Measurements from ENCODE around the gene IQGAP1. TPM values are rescaled to one million over a fixed set of nuclear protein-coding genes. Genes with fewer than 3 reads are reported as not detected.
"Not testable (repeated sequence)": the region's sequence is repeated elsewhere in the genome, so short reads cannot be mapped to it uniquely, and the experiment has no call there.

Gene IQGAP1
- total RNA-seq, 1 experiment from 2014 or later, result 235 TPM

DNA sequence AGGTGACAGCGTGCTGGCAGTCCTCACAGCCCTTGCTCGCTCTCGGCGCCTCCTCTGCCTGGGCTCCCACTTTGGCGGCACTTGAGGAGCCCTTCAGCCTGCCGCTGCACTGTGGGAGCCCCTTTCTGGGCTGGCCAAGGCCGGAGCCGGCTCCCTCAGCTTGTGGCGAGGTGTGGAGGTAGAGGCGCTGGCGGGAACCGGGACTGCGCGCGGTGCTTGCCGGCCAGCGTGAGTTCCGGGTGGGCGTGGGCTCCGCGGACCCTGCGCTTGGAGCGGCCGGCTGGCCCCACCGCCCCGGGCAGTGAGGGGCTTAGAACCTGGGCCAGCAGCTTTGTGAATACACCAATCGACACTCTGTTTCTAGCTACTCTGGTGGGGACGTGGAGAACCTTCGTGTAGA is 122.7 kb downstream of the IQGAP1 start:
- not testable (repeated sequence) for H3K4me3 ChIP-seq; H3K27ac ChIP-seq; H3K9me3 ChIP-seq (replicated peaks); H3K36me3 ChIP-seq; DNase-seq (ENCODE audit: low read depth in 1 of 2, low spot score in 2 of 2); H3K4me1 ChIP-seq (replicated peaks); H3K27me3 ChIP-seq (replicated peaks)

DNA sequence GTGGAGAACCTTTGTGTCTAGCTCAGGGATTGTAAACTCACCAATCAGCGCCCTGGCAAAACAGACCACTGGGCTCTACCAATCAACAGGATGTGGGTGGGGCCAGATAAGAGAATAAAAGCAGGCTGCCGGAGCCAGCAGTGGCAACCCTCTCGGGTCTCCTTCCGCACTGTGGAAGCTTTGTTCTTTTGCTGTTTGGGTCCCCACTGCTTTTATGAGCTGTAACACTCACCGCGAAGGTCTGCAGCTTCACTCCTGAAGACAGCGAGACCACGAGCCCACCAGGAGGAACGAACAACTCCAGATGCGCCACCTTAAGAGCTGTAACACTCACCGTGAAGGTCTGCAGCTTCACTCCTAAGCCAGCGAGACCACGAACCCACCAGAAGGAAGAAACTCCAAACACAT is 123.2 kb downstream of the IQGAP1 start:
- H3K27me3 ChIP-seq (replicated peaks); H3K4me3 ChIP-seq; H3K4me1 ChIP-seq (replicated peaks); H3K27ac ChIP-seq; H3K9me3 ChIP-seq (replicated peaks); H3K36me3 ChIP-seq; DNase-seq (ENCODE audit: low read depth in 1 of 2, low spot score in 2 of 2): not testable (repeated sequence)

DNA sequence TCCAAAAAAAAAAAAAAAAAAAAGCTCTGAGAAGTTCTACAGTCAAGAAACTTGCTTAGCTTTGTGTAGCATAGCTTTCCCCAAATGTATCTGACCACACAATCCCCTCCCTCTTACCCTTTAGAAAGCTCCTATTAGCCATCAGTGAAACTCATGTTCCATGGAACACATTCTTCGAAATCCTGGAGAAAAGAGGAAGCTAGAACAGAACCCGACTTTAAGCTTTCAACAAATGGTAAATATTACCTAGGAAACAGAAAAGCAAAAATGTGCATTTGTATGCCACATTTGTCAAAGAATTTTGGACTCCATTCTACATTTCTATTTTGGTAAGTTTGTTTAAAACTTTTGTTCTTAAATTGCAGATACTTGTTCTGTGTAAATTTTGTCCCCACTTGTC is 124.2 kb downstream of the IQGAP1 start:
- DNase-seq (ENCODE audit: low read depth in 1 of 2, low spot score in 2 of 2), result no peak

DNA sequence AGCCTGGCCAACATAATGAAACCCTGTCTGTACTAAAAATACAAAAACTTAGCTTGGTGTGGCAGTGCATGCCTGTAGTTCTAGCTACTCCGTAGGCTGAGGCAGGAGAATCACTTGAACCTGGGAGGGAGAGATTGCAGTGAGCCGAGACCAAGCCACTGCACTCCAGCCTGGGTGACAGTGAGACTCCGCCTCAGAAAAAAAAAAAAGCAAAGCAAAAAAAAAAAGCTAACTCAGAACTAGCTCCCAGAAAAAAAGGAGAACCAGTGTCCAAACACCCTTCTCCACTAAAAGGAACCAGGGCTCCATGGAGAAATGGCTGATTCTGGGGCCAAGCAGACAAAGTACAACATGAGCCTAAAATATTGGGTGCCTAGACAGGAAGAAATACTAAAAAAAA is 124.9 kb downstream of the IQGAP1 start:
- no peaks in the 10 kb centered on the region for H3K9me3 ChIP-seq (replicated peaks)
- no peaks in the 10 kb centered on the region for H3K4me1 ChIP-seq (replicated peaks)
- no peak for DNase-seq (ENCODE audit: low read depth in 1 of 2, low spot score in 2 of 2)
- H3K36me3 ChIP-seq, result no peaks in the 10 kb centered on the region
- H3K27me3 ChIP-seq (replicated peaks), result no peaks in the 10 kb centered on the region
- H3K27ac ChIP-seq, result no peak overlapping the region
- H3K4me3 ChIP-seq, result no peak overlapping the region

More for the DNA sequence above, 124.2 kb downstream of the IQGAP1 start:
- no peaks in the 10 kb centered on the region for H3K4me1 ChIP-seq (replicated peaks)
- H3K27me3 ChIP-seq (replicated peaks), result no peaks in the 10 kb centered on the region
- H3K9me3 ChIP-seq (replicated peaks), result no peaks in the 10 kb centered on the region
- no peaks in the 10 kb centered on the region for H3K36me3 ChIP-seq
- no peak overlapping the region for H3K27ac ChIP-seq
- no peak overlapping the region for H3K4me3 ChIP-seq

DNA sequence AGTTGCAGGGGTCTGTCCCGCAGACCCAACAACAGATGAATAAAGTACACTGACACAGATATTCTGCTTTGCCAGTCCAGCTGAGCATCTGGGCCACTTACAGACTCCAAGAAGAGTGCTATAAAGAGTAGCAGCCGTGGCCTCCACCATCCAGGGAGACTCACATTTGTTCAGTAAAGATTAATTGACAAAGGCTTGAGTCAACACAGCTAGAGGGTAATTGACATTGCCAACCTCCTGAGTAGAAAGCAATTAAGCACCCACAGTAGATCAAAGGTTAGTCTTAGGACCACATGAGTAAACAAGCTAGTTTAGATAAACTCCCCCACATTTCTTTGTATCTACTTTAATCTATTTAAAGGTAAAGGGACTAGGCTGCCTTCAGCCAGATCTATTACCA is 125.4 kb downstream of the IQGAP1 start:
- Histone ChIP-seq H3K4me3 (no peak overlapping the region), H3K36me3 (no peaks in the 10 kb centered on the region), H3K27ac (no peak overlapping the region), H3K27me3 (replicated peaks) (no peaks in the 10 kb centered on the region), H3K4me1 (replicated peaks) (no peaks in the 10 kb centered on the region), H3K9me3 (replicated peaks) (no peaks in the 10 kb centered on the region)
- DNase-seq (ENCODE audit: low read depth in 1 of 2, low spot score in 2 of 2), result no peak

DNA sequence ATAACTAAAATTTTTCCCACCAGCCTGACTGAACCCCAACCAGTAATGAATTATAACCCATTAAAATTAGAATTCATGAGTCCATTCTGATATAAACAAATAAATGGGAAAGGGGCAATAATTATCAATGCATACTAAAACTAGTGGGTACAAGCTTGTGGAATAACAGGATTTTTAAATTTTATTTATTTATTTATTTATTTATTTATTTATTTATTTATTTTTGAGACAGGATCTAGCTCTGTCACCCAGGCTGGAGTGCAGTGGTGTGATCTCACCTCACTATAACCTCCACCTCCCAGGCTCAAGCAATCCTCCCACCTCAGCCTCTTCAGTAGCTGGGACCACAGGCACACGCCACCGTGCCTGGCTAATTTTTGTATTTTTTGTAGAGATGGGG is 125.9 kb downstream of the IQGAP1 start:
- H3K36me3 ChIP-seq; H3K27ac ChIP-seq; H3K4me3 ChIP-seq; H3K4me1 ChIP-seq (replicated peaks); H3K27me3 ChIP-seq (replicated peaks); DNase-seq (ENCODE audit: low read depth in 1 of 2, low spot score in 2 of 2); H3K9me3 ChIP-seq (replicated peaks): not testable (repeated sequence)

DNA sequence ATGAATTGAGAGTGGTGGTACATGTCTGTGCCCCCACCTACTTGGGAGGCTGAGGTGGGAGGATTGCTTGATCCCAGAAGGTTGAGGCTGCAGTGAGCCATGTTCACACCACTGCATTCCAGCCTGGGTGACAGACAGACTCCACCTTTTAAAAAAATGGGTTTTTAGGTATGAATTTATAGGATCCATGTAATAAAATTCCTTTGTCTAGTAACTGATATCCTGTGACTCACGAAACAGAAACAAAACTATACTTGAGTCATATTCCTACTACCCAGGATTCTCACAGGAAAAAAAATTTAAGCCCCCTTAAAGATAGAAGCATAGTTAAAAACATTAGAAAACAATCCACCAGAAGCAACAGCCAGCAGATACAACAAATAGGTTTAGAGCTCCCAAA is 131.6 kb downstream of the IQGAP1 start:
- Histone ChIP-seq H3K4me3 (no peak overlapping the region), H3K27ac (no peak overlapping the region), H3K9me3 (replicated peaks) (no peaks in the 10 kb centered on the region), H3K36me3 (no peaks in the 10 kb centered on the region), H3K27me3 (replicated peaks) (no peaks in the 10 kb centered on the region), H3K4me1 (replicated peaks) (peaks cover 8% of the 10 kb centered on the region; the same call in 1 of the 2 replicates)
- DNase-seq (ENCODE audit: low read depth in 1 of 2, low spot score in 2 of 2), result no peak

DNA sequence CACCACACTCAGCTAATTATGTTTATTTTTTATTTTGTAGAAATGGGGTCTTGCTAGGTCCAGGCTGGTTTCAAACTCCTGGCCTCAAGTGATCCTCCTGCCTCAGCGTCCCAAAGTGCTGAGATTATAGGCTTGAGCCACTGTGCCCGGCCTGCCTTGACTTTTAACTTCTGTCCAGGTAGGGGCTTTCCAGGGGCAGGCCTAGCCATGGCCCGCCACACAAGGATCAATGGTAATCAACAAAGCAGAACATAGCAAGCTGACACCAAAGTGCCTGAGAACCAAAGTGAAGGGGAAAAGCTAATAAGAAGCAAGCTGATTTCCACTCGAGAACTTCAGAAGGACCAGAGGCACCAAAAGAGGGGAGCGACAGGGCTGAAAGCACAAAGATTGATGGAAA is 132.3 kb downstream of the IQGAP1 start:
- no peak overlapping the region for H3K4me3 ChIP-seq
- H3K36me3 ChIP-seq, result no peaks in the 10 kb centered on the region
- H3K27ac ChIP-seq, result no peak overlapping the region
- H3K9me3 ChIP-seq (replicated peaks), result no peaks in the 10 kb centered on the region
- H3K27me3 ChIP-seq (replicated peaks), result no peaks in the 10 kb centered on the region
- H3K4me1 ChIP-seq (replicated peaks), result peaks cover 8% of the 10 kb centered on the region; the same call in 1 of the 2 replicates
- DNase-seq (ENCODE audit: low read depth in 1 of 2, low spot score in 2 of 2), result no peak

DNA sequence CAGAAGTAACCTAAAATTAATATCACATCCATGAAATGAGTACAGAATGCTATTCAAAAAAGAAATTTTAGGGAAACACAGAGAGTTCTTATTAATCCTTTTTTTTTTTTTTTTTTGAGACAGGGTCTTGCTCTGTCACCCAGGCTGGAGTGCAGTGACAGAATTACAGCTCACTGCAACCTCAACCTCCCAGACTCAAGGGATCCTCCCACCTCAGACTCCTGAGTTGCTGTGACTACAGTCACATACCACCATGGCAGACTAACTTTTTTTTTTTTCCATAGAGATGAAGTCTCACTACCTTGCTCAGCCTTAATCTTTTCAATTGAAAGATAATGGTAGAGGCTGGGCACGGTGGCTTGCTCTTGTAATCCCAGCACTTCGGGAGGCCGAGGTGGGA is 135.3 kb downstream of the IQGAP1 start:
- no peaks in the 10 kb centered on the region for H3K9me3 ChIP-seq (replicated peaks)
- DNase-seq (ENCODE audit: low read depth in 1 of 2, low spot score in 2 of 2), result no peak
- H3K4me3 ChIP-seq, result no peak overlapping the region
- H3K36me3 ChIP-seq, result no peaks in the 10 kb centered on the region
- no peak overlapping the region for H3K27ac ChIP-seq
- H3K27me3 ChIP-seq (replicated peaks), result no peaks in the 10 kb centered on the region
- H3K4me1 ChIP-seq (replicated peaks), result peaks cover 8% of the 10 kb centered on the region; the same call in 1 of the 2 replicates

DNA sequence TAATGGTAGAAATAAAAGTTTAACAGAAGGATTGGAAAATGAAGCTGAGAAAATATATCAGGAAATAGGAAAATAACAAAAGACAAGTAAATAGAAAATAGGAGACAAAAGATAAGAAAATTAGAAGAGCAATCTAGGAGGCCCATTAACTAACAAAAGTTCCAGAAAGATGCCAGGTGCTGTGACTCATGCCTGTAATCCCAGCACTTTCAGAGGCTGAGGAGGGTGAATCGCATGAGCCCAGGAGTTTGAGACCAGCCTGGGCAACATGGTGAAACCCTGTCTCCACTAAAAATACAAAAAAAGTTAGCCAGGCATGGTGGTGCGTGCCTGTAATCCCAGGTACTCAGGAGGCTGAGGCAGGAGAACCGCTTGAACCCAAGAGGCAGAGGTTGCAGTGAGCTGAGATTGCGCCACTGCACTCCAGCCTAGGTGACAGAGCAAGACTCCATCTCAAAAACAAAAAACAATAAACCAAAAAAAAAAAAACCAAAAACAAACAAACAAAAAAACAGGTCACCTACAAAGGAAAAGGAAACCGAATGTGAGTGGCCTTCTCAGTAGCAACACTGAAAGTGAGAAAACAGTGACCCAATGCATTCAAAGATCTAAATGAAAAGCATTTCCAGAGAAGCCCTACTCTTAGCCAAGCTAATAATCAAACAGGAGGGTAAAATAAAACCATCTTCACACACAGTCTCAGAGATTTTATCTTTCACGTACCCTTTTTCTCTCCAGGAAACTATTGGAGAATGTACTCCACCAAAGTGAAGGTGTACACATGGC is 136.2 kb downstream of the IQGAP1 start:
- not testable (repeated sequence) for H3K4me1 ChIP-seq (replicated peaks); H3K27ac ChIP-seq; H3K27me3 ChIP-seq (replicated peaks); H3K36me3 ChIP-seq; H3K4me3 ChIP-seq; DNase-seq (ENCODE audit: low read depth in 1 of 2, low spot score in 2 of 2); H3K9me3 ChIP-seq (replicated peaks)

DNA sequence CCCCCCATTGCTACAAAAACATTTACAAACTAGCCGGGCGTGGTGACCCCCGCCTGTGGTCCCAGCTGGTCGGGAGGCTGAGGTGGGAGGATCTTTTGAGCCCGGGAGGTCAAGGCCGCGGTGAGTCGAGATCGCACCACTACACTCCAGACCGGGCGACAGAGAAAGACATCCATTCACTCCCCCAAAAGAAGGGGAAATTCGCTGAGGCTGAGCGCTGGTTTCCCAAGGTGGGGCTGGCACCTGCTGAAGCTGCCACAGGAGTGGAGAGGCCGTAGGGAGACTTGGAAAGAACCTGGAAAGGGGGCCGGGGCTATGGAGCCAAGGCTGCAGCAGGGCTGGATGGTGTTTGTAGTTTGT is 140.9 kb downstream of the IQGAP1 start:
- peaks cover 3% of the 10 kb centered on the region; the same call in 1 of the 2 replicates for H3K36me3 ChIP-seq
- no peak overlapping the region; the same call in 1 of the 2 replicates for H3K4me3 ChIP-seq
- no peak overlapping the region for H3K27ac ChIP-seq

DNA sequence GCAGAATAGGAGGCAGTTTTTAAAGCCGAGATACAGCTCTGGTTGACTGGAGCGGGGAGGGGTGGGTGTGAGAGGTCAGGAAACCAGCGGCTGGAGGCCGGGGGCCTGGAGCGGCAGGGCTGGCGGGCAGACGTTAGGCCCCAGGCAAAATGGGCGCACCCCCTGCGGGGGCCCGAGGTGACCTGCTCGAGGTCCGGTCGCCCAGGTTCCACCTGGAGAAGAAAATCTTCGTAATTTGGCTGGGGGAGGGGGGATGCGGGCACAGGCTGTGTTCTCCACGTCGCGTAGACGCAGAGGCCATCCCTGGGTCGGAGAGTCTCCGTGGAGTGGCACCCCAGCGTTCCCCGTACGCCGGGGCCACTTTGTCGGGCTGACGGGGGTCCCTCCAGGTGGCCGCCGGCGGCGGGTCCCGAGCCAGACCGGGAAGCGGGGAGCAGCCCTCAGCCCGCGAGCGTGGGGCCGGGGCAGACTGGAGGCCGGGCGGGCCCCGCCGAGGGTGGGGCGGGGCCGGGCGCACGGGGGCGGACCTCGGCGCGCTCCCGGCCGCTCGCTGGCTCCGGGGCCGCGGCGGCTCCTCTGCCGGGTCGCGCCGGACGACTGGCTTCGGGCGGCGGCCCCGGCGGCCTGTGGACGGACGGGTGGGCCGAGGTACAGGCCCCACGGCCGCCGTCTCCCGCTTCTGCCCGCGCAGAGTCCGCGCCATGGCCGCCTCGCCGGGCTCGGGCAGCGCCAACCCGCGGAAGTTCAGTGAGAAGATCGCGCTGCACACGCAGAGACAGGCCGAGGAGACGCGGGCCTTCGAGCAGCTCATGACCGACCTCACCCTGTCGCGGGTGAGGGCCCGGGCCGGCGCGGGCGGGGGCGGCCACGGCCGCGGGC is 141.6 kb downstream of the IQGAP1 start, which contains the start of gene CRTC3:
Gene CRTC3, plus strand, starts transcription at position 553 of the 879 bp plus-strand sequence. Its CDS starts 149 bp downstream, at position 702.
- H3K27ac ChIP-seq, result peak within 1 kb of the TSS; percentile 67
- no peaks in the 10 kb centered on the region for H3K9me3 ChIP-seq (replicated peaks)
- peaks cover 3% of the 10 kb centered on the region; the same call in 1 of the 2 replicates for H3K36me3 ChIP-seq
- H3K27me3 ChIP-seq (replicated peaks), result no peaks in the 10 kb centered on the region
- peak within 1 kb of the TSS; percentile 98 for H3K4me3 ChIP-seq
- peak; percentile 51 to 52 for DNase-seq (ENCODE audit: low read depth in 1 of 2, low spot score in 2 of 2)
- peaks cover 5% of the 10 kb centered on the region for H3K4me1 ChIP-seq (replicated peaks)

More for the DNA sequence above, 140.9 kb downstream of the IQGAP1 start:
- Histone ChIP-seq H3K4me1 (replicated peaks) (peaks cover 5% of the 10 kb centered on the region), H3K27me3 (replicated peaks) (no peaks in the 10 kb centered on the region), H3K9me3 (replicated peaks) (no peaks in the 10 kb centered on the region)
- no peak for DNase-seq (ENCODE audit: low read depth in 1 of 2, low spot score in 2 of 2)

DNA sequence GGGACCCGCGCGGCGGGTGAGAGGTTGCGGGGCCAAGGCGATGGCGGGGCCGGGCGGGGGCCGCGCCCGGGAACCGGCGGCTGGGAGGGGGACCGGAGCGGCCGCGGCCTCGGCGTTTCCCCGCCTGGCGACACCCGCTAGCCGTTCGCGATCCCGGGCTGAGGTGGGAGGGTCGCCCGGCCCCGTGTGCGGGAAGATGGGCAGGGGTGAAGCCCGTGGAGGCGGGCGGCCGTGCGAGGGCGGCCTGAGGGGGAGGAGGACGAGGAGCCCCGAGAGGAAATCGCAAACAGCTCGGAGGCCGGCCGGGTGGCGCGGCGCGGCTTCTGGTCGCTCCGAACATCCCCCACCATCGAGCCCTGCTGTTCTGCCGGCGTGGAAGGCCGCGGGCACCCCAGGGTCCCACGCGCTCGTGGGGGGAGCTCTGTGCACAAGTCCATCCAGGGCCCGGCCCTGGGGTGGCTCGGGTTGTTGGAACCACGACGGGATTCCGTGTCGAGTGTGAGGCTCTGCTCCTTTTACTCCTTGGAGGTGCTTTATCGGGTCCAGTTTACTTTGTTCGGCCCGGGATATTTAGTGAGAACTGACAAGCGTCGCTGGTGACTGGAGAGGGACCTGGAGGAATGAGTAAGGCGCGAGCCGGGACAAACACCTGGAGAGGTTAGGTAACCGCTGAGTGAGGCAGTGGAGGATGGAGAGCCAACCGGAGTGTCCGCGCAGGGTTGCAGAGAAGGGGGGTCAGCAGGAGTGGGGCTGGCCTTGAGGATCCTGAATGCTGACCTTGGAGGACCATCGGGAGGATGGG is 142.4 kb downstream of the IQGAP1 start:
- Histone ChIP-seq H3K4me1 (replicated peaks) (peaks cover 5% of the 10 kb centered on the region), H3K4me3 (peak overlapping the region; percentile 98), H3K9me3 (replicated peaks) (no peaks in the 10 kb centered on the region), H3K27me3 (replicated peaks) (no peaks in the 10 kb centered on the region), H3K36me3 (peaks cover 3% of the 10 kb centered on the region), H3K27ac (peak overlapping the region; percentile 67)
- peak; percentile 55 to 63 for DNase-seq (ENCODE audit: low read depth in 1 of 2, low spot score in 2 of 2)

All from SJSA1 (cell line).